Activated naive CD8-positive, alpha-beta T cell treated with anti-CD3 and anti-CD28 coated beads for 36 hours (primary cell): ENCODE data around the gene KCNAB2. TPM values are rescaled to one million over a fixed set of nuclear protein-coding genes. Genes with fewer than 3 reads are reported as not detected.

Experiments
- DNase-seq: peaks from one replicate; pipeline ENCODE4 v3.0.0; 2021
- H3K27ac Mint-ChIP-seq: one replicate; pipeline ENCODE4 v1.8.0; 2022; ENCODE audit warnings: mild to moderate bottlenecking, moderate library complexity, mixed read lengths
- H3K27me3 Mint-ChIP-seq: one replicate; pipeline ENCODE4 v1.8.0; 2022; ENCODE audit warnings: mild to moderate bottlenecking, mixed read lengths
- H3K36me3 Mint-ChIP-seq: one replicate; pipeline ENCODE4 v1.8.0; 2021; ENCODE audit warnings: mild to moderate bottlenecking, mixed read lengths
- H3K4me1 Mint-ChIP-seq: one replicate; pipeline ENCODE4 v1.8.0; 2021; ENCODE audit warnings: mixed read lengths
- H3K4me3 Mint-ChIP-seq: one replicate; pipeline ENCODE4 v1.8.0; 2022; ENCODE audit warnings: mild to moderate bottlenecking, moderate library complexity, mixed read lengths
- H3K9me3 Mint-ChIP-seq: one replicate; pipeline ENCODE4 v1.8.0; 2022; ENCODE audit warnings: mixed read lengths
- total RNA-seq, 2 experiments: library from RNA; stranded (reverse); gene quantifications; one replicate each; pipeline ENCODE4 v1.2.3, GENCODE V29; 2021

KCNAB2 gene
- total RNA-seq, 2 experiments from 2014 or later = 209 to 218 TPM

GRCh38 chr1:6019166-6019845 lies 26.4 kb upstream of the KCNAB2 start:
- Mint-ChIP-seq H3K9me3 (peaks cover 2% of the 10 kb centered on the region), H3K27me3 (no peaks in the 10 kb centered on the region), H3K27ac (no peak overlapping the region), H3K36me3 (no peaks in the 10 kb centered on the region), H3K4me3 (no peak overlapping the region), H3K4me1 (no peaks in the 10 kb centered on the region)
- no peak for DNase-seq

DNA sequence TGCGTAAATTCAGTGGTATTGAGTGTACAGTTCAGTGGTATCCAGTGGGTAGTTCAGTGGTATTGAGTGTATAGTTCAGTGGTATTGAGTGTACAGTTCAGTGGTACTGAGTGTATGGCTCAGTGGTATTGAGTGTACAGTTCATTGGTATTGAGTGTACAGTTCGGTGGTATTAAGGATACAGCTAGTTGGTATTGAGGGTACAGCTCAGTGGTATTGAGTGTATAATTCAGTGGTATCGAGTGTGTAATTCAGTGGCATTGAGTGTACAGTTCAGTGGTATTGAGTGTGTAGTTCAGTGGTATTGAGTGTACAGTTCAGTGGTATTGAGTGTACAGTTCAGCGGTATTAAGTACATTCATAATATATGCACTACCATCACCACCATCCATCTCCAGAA lies 23.5 kb upstream of the KCNAB2 start:
- peaks cover 2% of the 10 kb centered on the region for H3K9me3 Mint-ChIP-seq
- peaks cover 6% of the 10 kb centered on the region for H3K4me1 Mint-ChIP-seq
- DNase-seq = no peak
- H3K27me3 Mint-ChIP-seq = no peaks in the 10 kb centered on the region
- peaks cover 9% of the 10 kb centered on the region for H3K36me3 Mint-ChIP-seq
- no peak overlapping the region for H3K27ac Mint-ChIP-seq
- no peak overlapping the region for H3K4me3 Mint-ChIP-seq

GRCh38 chr1:6023346-6023745 lies 22.3 kb upstream of the KCNAB2 start:
- Mint-ChIP-seq H3K27me3 (no peaks in the 10 kb centered on the region), H3K4me3 (no peak overlapping the region), H3K27ac (no peak overlapping the region), H3K36me3 (peaks cover 20% of the 10 kb centered on the region), H3K4me1 (peaks cover 11% of the 10 kb centered on the region), H3K9me3 (peaks cover 2% of the 10 kb centered on the region)
- no peak for DNase-seq

GRCh38 chr1:6024376-6024775 lies 21.3 kb upstream of the KCNAB2 start:
- no peak overlapping the region for H3K27ac Mint-ChIP-seq
- H3K27me3 Mint-ChIP-seq = no peaks in the 10 kb centered on the region
- H3K36me3 Mint-ChIP-seq = peaks cover 28% of the 10 kb centered on the region
- H3K4me1 Mint-ChIP-seq = peaks cover 19% of the 10 kb centered on the region
- H3K4me3 Mint-ChIP-seq = no peak overlapping the region
- peaks cover 2% of the 10 kb centered on the region for H3K9me3 Mint-ChIP-seq
- no peak for DNase-seq

DNA sequence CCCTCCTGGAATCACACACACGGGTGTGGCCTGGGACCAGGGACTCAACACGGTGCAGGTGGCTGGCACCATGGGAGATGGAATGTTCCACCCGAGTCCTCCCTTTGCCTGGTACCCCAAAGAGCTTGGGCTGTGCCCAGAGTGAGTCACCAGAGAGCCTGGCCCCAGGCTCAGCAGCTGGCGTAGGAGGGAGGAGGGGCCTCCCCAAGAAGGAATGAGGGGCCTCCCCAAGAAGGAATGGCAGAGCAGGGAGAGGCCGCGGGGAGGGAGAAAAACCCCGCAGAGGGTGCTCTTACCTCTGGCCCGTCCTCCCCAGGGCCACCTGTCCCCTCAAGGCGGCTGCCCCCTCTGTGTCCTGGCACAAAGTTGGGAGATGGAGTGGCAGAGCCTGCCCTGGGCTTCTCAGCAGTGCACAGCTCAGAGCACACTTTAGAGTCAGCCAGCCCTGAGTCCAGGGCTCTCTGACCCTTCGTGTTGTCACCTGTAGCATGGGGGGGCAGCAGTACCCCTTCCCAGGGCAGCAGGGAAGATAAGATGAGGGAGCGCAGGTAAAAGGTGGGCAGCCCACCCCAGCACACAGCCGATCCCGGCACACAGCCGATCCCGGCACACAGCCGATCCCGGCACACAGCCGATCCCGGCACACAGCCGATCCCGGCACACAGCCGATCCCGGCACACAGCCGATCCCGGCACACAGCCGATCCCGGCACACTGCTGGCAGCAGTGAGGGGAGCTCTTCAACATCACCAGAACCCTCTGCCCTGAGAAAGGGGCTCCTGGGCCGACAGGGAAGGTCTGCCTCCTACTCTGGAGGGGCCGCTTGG lies 20.2 kb upstream of the KCNAB2 start:
- no peaks in the 10 kb centered on the region for H3K27me3 Mint-ChIP-seq
- peaks cover 30% of the 10 kb centered on the region for H3K4me1 Mint-ChIP-seq
- DNase-seq = peak; percentile 28
- H3K27ac Mint-ChIP-seq = peak overlapping the region; percentile 97
- H3K36me3 Mint-ChIP-seq = peaks cover 38% of the 10 kb centered on the region
- H3K9me3 Mint-ChIP-seq = peaks cover 2% of the 10 kb centered on the region
- peak overlapping the region; percentile 97 for H3K4me3 Mint-ChIP-seq

GRCh38 chr1:6026095-6026809 lies 19.4 kb upstream of the KCNAB2 start:
- DNase-seq = peak; percentile 96
- peak overlapping the region; percentile 97 for H3K4me3 Mint-ChIP-seq
- peak overlapping the region; percentile 97 for H3K27ac Mint-ChIP-seq
- peaks cover 2% of the 10 kb centered on the region for H3K9me3 Mint-ChIP-seq
- H3K4me1 Mint-ChIP-seq = peaks cover 38% of the 10 kb centered on the region
- peaks cover 46% of the 10 kb centered on the region for H3K36me3 Mint-ChIP-seq
- no peaks in the 10 kb centered on the region for H3K27me3 Mint-ChIP-seq

- H3K4me1 Mint-ChIP-seq = peaks cover 48% of the 10 kb centered on the region
- H3K36me3 Mint-ChIP-seq = peaks cover 53% of the 10 kb centered on the region
- no peaks in the 10 kb centered on the region for H3K9me3 Mint-ChIP-seq
- H3K4me3 Mint-ChIP-seq = peak overlapping the region; percentile 97
- peak overlapping the region; percentile 97 for H3K27ac Mint-ChIP-seq
- DNase-seq = peak; percentile 43
- H3K27me3 Mint-ChIP-seq = no peaks in the 10 kb centered on the region
Measured at GRCh38 chr1:6027591-6027990, 18.1 kb upstream of the KCNAB2 start.

DNA sequence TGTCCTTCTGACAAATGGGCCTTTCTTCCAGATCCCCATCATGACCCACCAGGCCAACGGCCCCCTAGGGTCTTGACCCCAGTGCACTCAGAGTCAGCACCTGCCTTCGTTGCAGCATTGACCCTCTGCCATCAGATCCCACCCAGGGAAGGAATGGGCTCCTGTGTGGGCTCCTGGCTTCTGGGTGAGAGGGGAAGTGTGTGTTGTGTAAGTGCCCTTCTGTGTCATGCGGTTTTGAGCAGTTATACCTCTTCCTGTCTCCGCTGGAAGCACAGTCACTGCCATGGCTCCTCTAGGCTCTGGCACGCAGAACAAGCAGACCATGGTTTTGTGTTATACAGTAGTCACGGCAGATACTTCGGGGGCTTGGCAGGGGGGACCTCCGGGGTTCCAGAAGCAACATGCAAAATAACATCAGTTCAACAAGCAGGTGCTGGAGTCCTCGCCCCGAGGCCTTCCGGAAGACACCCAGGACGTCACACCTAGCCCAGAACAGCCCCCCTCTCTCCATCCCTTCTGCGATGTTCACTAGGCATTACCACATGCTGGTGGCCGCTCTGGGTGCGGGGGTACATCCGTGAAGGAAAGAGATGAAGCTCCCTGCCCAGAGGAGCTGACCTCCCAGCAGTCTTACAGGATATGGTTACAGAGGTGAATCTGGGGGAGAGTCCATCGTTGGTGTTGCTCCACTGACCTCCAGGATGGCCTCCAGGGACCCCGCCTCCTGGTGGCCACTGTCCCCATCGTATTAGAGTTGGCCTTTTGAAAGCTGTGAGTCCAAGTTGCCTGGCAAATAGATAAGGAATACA lies 17.4 kb upstream of the KCNAB2 start:
- Mint-ChIP-seq H3K4me1 (peaks cover 55% of the 10 kb centered on the region), H3K27me3 (no peaks in the 10 kb centered on the region), H3K4me3 (peak overlapping the region; percentile 97), H3K9me3 (no peaks in the 10 kb centered on the region), H3K36me3 (peaks cover 56% of the 10 kb centered on the region), H3K27ac (peak overlapping the region; percentile 97)
- peak; percentile 64 for DNase-seq

DNA sequence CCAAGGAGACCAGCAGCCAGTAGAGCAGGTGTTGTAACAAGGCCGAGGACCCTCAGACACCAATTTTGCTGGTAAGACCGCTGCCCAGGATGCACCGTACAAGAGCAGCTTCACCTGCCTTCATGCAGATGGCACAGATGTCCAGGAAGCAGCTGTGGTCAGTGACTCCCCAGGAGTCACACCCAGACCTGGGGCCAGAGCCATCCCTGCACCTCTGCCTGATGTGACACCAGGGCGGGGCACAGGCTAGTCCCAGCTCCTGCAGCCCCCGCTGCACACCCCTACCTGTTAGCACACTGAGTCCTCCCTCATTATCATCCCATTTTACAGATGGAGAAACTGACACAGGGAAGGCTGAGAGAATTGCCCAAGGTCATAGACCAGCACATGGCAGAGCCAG lies 16.3 kb upstream of the KCNAB2 start:
- Mint-ChIP-seq H3K4me3 (peak overlapping the region; percentile 97), H3K27me3 (no peaks in the 10 kb centered on the region), H3K9me3 (no peaks in the 10 kb centered on the region), H3K36me3 (peaks cover 57% of the 10 kb centered on the region), H3K27ac (peak overlapping the region; percentile 58), H3K4me1 (peaks cover 57% of the 10 kb centered on the region)
- no peak for DNase-seq

GRCh38 chr1:6030132-6030531 lies 15.6 kb upstream of the KCNAB2 start:
- peak overlapping the region; percentile 5 for H3K27ac Mint-ChIP-seq
- DNase-seq = no peak
- peaks cover 60% of the 10 kb centered on the region for H3K4me1 Mint-ChIP-seq
- H3K36me3 Mint-ChIP-seq = peaks cover 63% of the 10 kb centered on the region
- H3K27me3 Mint-ChIP-seq = no peaks in the 10 kb centered on the region
- H3K4me3 Mint-ChIP-seq = peak overlapping the region; percentile 2
- no peaks in the 10 kb centered on the region for H3K9me3 Mint-ChIP-seq

DNA sequence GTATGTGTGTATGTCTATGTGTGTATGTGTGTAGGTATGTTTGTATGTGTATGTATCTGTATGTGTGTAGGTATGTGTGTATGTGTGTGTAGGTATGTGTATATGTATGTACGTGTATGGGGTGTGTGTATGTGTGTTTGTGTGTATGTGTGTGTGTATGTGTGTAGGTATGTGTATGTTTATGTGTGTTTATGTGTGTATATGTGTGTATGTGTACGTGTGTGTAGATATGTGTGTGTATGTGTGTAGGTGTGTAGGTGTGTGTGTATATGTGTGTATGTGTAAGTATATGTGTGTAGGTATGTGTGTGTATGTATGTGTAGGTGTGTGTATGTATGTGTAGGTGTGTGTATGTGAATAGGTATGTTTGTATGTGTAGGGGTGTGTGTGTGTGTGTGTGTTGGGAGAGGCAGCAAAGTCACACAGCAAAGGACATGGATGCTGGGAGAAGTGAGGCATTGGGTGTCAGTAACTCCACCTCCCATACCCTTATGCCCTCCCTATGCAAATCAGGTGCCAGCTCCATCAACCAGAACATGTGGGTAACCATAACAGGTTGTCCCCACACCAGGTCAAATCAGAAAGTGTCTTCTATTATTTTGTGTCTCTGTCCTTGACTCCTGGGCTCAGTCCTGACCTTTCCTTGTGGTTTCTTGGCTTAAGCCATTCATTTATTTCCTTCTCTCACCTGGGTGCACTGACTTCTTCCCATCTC lies 15.0 kb upstream of the KCNAB2 start:
- DNase-seq = no peak
- Mint-ChIP-seq H3K9me3 (no peaks in the 10 kb centered on the region), H3K27ac (peak overlapping the region; percentile 5), H3K27me3 (no peaks in the 10 kb centered on the region), H3K36me3 (peaks cover 66% of the 10 kb centered on the region), H3K4me1 (peaks cover 64% of the 10 kb centered on the region), H3K4me3 (peak overlapping the region; percentile 2)

DNA sequence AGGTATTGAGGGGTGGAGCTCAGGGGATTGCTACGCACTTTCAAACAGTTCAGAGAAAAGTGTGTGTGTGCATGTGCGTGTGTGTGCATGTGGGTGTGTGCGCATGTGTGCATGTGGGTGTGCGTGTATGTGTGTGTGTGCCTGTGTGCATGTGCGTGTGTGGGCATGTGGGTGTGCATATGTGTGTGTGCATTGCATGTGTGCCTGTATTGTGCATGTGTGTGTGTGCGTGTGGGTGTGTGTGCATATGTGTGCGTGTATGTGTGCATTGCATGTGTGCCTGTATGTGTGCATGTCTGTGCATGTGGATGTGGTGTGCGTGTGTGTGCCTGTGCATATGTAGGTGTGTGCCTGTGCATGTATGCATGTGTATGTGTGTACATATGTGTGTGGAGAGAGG lies 12.6 kb upstream of the KCNAB2 start:
- H3K4me1 Mint-ChIP-seq = peaks cover 80% of the 10 kb centered on the region
- no peak for DNase-seq
- peaks cover 53% of the 10 kb centered on the region for H3K36me3 Mint-ChIP-seq
- no peak overlapping the region for H3K4me3 Mint-ChIP-seq
- H3K27me3 Mint-ChIP-seq = no peaks in the 10 kb centered on the region
- no peaks in the 10 kb centered on the region for H3K9me3 Mint-ChIP-seq
- H3K27ac Mint-ChIP-seq = no peak overlapping the region

DNA sequence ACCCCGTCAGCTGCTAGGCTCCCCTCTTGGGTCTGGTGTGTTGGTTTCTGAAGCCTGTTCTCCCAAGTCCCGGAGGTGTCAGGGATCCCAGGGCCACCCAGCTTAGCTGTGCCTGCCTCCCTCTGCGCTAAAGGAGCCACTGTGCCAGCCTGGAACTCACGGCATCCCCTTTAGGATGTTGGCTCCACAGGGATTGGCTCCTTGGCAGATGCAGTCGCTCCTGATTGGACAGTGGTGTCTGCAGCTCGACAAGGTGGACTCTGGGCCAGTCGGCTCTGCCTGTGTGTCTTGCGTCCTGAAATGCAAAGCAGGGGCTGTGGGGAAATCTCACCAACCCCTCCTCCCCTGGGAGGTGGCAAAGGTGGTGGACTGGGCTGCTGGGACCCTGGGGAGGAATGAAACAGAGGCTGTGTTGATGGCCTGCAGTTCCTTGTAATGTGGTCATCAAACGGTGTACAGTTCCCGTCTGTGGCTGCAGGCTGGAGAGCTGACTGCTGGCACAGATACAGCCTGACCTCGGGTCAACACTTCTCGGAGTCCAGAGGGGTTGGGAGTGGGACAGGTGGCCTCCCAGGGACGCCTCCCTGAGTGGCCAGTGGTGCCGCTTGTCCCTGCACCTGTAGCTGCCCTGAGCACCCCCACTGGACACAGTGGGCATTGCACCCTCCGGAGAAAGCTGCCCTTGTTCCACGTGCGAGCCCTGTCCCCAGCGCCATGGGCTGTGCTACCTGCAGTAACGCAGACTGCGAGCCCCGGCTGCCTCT lies 11.5 kb upstream of the KCNAB2 start:
- no peaks in the 10 kb centered on the region for H3K27me3 Mint-ChIP-seq
- H3K27ac Mint-ChIP-seq = no peak overlapping the region
- peaks cover 42% of the 10 kb centered on the region for H3K36me3 Mint-ChIP-seq
- H3K4me1 Mint-ChIP-seq = peaks cover 72% of the 10 kb centered on the region
- no peaks in the 10 kb centered on the region for H3K9me3 Mint-ChIP-seq
- H3K4me3 Mint-ChIP-seq = no peak overlapping the region
- peak; percentile 43 for DNase-seq
